ENCODE measurements around the gene EPB41L4B.

Gene EPB41L4B

GRCh38 chr9:109251776-109252106 is 69.1 kb downstream of the EPB41L4B start:
- no peak overlapping the region for H3K4me3 ChIP-seq (ENCODE audit: low read depth, low read length)
- TF ChIP-seq CTCF (IDR thresholded peaks at IDR 0.05; ENCODE audit: borderline replicate concordance, insufficient read depth, low read depth, low read length), result no peak

- no peak overlapping the region for H3K4me3 ChIP-seq (ENCODE audit: low read depth, low read length)
- no peak for TF ChIP-seq CTCF (IDR thresholded peaks at IDR 0.05; ENCODE audit: borderline replicate concordance, insufficient read depth, low read depth, low read length)
Measured at GRCh38 chr9:109251080-109251775, 69.6 kb downstream of the EPB41L4B start.

GRCh38 chr9:109250771-109251079 is 70.1 kb downstream of the EPB41L4B start:
- TF ChIP-seq CTCF (IDR thresholded peaks at IDR 0.05; ENCODE audit: borderline replicate concordance, insufficient read depth, low read depth, low read length), result no peak
- H3K4me3 ChIP-seq (ENCODE audit: low read depth, low read length), result no peak overlapping the region

- no peak overlapping the region for H3K4me3 ChIP-seq (ENCODE audit: low read depth, low read length)
- TF ChIP-seq CTCF (IDR thresholded peaks at IDR 0.05; ENCODE audit: borderline replicate concordance, insufficient read depth, low read depth, low read length), result no peak
Measured at GRCh38 chr9:109250311-109250741, 70.5 kb downstream of the EPB41L4B start.

- H3K4me3 ChIP-seq (ENCODE audit: low read depth, low read length), result no peak overlapping the region
- TF ChIP-seq CTCF (IDR thresholded peaks at IDR 0.05; ENCODE audit: borderline replicate concordance, insufficient read depth, low read depth, low read length), result no peak
Measured at GRCh38 chr9:109249615-109250014, 71.2 kb downstream of the EPB41L4B start.

- H3K4me3 ChIP-seq (ENCODE audit: low read depth, low read length), result no peak overlapping the region
- TF ChIP-seq CTCF (IDR thresholded peaks at IDR 0.05; ENCODE audit: borderline replicate concordance, insufficient read depth, low read depth, low read length), result no peak
Measured at GRCh38 chr9:109248133-109248581, 72.7 kb downstream of the EPB41L4B start.

GRCh38 chr9:109247228-109247627 is 73.6 kb downstream of the EPB41L4B start:
- no peak for TF ChIP-seq CTCF (IDR thresholded peaks at IDR 0.05; ENCODE audit: borderline replicate concordance, insufficient read depth, low read depth, low read length)
- no peak overlapping the region for H3K4me3 ChIP-seq (ENCODE audit: low read depth, low read length)

Data from GM12875 (cell line).